Islet precursor cell (in vitro differentiated cells): Measurements from ENCODE around the gene LTK.

ENCODE experiments used
- DNase-seq: peaks from one replicate; pipeline ENCODE4 v3.0.0-alpha.2; 2018

LTK gene

DNA sequence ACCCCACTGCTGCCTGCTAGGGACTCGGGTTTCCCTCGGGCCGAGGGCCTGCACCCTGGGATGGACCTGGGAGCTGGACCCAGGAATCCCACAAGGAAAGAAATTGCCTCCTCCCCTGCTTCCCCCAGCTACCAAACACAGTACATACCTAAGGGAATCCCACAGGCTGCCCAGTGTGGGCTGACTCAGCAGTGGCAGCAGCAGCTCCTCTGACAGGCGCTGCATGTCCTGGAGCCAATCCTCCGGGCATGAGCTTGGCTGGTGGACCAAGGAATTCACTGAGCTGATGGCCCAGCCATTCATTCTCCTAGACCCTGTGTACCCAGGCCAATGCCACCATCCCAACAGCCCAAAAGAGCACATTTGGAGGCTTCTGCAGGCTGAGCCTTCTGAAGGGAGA, 9.5 kb upstream of the LTK start:
- DNase-seq, result no peak

DNA sequence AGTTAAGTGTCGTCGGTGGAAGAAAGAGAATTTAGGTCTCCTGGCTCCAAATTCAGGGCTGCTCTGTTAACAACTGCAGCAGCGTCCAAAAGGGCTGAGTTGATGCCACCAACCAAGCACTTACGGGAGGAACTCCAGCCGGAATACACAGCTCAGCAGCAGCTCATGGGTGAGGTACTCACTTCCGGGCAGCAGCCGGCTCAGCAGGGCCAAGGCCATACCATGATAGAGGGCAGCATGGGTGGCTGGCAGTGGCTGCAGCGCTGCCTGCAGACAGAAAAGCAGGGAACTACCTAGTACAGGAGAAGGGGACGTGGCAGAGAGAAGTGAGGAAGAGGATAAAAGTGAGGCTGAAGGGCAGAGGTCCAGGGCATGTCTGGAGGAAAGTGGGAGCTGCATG, 8.0 kb upstream of the LTK start:
- DNase-seq, result no peak

DNA sequence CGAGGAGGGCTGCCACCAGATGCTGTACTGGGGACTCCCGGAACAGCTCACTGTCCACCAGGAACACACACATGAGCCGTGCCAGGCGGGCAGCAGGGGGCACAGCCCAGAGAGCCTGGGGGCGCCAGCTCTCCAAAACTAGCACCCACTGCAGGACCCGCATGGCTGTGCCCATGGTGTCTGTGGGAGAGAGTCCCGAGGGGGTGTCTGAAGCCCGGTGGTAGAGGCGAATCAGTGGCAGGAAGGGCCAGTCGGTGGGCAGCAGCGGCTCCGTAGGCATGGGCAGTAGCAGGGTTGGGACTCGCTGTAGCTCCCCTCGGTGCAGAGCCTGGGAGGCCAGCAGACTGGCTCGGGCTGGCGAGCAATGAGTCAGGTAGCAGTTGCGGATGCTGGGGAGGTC, 7.0 kb upstream of the LTK start:
- DNase-seq, result no peak

DNA sequence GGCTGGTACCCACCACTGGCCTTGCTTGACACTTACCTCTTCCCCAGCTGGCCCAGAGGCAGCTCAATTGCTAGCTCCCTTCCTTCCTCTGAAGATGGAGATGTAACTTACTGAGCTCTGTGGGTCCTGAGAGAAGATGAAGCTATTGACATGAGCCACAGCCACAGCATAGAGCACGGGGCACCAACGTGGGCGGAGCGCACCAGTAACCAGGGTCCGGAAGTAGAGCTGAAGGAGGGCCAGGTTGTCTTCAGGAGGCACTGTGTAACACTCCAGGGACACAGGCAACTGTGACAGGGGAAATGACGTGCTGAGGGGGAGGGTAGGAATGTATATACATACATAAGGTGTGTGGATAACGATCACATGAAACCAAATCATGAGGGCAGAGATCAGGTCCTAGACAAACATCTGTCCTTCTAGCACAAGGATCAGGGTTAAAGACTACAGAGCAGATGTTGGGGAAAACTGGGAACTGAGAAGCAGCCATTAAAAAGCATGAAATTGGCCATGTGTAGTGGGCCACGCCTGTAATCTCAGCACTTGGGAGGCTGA, 4.3 kb upstream of the LTK start:
- DNase-seq, result no peak

DNA sequence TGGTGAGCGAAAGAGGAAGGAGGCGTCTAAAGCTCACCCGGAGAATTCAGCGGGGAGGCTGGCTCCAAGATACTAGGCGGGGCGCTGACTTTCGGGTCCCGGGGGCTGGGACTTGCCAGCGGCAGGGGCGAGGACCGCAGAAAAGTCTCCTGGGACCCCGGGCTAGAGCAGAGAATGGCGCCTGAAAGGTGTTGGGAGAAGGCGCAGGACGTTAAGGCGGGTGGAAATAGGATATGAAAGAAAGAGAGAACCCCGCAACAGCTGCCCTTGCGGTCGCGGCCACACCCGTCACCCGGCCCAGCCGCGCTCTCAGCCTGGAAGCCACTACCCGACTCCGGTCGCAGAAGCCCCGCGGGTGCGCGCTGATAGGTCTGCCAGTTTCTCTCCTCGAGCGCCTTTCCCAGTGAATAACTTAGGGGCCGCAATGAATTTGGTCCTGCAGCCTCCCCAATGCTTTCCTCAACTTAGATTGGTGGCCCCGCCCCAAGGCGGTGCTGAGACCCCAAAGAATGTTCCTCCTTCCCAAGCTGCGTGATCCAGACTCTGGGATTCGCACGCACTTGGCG, 604 bp downstream of the LTK start:
- peak; percentile 69 for DNase-seq

DNA sequence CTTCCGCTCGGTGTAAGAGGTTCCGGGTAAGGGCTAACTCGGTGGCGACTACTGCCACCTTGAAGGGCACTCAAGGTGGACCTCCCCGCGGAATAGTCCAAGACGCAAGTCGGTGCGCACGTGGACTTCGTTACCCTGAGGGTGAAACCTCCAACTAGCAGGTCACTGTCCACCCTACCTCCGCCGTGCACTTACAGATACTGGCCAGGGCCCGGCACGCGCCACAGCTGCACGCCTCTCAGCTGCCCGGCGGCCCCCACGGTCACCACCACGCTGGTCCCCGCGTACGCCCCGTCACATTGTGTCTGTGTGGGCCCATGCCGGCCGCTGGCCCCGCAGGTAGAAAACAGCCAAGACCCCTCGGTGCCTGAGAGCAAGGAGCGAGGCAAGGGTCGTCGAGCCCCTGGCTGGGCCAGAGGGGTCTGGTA, 1.1 kb downstream of the LTK start:
- DNase-seq, result no peak

DNA sequence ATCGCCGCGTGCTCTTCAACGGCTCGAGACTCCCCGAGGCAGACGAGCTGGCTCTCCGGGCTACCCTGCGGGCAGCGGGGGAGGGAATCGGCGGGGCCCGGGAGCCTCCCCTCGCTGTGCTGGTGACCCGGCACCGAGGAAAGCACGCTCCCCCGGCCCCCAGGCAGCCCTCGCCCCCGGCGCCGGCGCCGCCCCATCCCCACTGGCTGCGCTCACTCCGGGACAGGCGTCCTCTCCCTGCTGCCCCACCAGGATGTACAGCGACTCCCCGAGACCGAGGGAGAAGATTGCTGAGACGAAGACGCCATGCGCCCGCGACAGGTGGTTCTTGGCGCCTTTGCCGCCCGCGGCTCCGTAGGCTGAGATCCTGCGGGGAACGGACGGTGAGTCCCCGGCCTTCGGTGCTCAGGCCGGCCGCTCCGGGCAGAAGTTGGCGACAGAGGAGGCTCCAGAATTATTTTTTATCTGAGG, 1.7 kb downstream of the LTK start:
- no peak for DNase-seq

DNA sequence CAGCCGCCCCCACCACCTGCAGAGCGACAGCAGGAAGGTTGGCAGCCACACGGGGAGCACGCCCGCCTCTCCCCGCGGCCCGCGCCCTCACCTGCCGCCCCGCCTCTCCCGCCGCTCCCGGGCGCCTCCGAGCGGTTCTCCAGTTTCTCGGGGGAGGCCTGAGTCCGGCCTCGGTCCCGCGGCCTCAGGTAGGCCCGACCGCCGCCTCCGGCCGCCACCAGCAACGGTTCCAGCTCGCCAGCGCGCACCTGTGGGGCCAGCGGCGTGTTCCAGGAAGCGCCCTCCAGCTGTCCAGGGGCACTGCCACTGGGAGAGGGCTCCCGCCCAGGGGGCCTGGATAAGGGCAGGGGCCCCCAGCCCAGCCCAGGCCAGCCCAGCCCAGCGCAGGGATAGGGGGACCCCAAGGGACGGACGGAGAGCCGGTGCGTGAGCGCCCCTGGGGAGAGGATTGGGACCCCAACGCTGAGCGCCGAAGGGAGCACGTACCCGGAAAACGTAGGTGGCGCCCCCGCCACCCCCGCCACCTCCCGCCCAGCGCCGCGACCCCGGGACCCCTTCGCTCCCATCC, 2.2 kb downstream of the LTK start:
- no peak for DNase-seq

DNA sequence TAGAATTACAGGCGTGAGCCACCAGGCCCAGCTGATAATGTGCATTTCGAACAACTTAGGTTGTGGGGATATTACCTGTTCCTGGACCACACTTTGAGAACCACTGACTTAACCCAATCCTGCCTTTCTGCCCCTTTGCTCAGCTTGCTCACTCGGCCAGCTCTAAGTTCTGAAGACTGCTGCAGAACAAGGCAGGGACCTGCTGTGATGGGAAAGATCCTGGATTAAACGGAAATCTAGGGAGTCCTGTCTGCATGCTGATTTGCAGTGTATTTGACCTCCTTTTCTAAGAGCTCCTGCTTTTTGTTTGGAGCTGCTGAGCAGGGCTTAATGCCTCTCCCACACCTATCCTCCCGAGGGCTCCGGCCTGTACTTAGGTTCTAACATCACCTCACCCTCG, 2.9 kb downstream of the LTK start:
- no peak for DNase-seq

DNA sequence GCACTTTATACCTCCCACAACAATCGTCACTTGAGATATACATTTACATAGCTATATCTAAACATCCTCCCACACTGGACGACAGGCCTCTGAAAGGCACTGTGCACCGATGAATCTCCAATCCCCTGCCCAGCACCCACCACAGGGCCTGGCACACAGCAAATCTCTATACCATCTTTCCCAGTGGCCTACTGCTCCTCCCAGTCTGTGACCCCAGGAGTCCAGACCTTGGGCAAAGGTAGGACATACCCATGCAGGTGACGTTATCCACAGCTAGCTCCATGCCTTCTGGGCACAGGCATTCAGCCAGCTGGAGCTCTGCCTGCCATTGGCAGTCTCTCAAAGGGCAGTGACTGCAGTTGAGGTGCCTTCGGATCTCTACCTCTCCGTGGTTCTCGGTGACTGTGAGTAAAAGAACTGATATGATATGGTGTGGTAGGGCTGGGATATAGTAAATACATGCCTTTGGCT, 5.8 kb downstream of the LTK start:
- DNase-seq, result no peak

DNA sequence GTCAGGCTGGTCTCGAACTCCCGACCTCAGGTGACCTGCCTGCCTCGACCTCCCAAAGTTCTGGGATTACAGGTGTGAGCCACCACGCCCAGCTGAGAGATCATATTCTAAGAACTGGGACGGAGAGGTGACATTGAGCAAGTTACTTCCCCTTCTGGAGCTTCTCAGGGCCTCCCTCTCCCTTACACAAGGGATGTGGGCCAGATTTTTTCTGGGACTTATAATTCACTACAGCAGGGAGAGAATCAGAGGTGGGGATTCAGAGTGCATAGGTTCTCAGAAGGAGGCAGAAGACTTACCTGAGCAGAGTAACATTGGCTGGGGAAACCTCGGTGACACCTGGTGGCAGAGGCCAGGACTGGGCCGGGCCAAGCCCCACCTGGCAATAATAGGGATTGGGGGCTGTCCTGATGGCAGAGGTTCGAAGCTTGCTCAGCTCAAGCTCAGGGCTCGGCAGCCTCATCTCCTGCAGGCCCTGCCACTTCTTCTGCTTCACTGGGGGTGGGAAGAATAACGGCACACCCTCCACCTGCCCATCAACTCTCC, 6.8 kb downstream of the LTK start:
- no peak for DNase-seq

DNA sequence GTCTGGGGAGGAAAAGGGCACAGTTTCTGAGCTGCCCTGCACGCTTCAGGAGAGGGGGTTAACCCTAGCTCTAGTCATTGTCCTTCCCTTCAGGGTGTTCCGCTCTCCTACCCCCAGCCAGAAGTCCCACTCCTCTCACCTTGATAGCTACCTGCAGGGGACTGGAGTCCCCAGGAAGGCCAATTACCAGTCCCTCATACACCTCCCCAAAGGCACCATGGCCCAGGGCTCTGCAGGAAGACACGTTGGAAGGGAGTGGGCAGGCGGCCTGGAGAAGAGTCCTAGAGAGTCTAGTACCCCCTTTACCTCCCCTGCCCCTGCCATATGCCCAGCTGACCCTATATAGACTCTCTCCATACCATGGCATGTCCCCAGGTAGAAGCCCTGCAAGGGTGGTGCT, 7.9 kb downstream of the LTK start:
- DNase-seq, result no peak

DNA sequence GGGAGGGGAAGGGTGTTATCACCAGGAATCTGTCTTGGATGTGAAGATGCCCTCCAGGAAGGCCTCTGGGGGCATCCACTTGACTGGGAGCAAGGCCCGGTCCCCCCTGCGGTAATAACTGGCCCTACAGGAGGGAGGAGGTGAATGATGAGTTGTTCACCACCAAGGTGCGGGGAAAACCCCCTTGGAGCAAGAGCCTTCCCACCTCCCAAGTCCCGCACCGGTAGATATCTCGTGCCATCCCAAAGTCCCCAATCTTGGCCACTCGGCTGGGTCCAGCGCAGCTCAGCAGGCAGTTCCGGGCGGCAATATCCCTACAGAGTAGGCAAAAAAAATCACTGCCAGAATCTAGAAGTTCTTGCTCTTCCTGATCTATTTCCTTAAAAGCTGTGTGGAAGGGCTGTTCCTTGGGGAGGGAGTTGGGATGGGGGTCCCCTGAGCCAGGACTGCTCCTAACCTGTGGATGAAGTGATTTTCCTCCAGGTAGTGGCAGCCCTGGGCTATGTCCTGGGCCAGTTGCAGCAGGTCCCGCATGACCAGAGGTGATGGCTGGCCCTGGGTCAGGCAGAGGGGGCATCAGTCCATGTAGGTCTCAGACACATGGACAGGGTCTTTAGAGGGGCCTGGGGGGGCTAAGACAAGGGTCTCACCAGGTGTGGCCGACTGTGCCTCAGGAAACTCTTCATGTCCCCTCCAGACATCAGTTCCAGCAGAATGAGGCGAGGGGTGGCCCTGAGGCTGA, 8.7 kb downstream of the LTK start:
- no peak for DNase-seq

DNA sequence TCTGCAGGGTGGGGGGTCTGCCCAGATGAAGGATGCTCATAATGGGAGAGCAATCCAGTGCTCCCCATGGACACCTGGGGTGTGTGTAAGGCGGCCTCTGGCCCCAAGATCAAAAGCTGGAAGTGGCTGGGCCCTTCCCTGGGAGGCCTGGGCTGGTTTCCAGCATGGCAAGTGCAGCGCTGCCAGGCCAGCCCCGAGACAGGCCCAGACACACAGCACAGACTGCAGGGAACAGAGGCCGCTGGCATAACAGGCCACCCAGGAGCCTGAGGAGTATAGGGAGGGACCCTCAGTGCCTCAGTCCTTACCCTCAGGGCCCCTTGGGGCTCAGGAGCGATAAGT, 10.0 kb downstream of the LTK start:
- no peak for DNase-seq

DNA sequence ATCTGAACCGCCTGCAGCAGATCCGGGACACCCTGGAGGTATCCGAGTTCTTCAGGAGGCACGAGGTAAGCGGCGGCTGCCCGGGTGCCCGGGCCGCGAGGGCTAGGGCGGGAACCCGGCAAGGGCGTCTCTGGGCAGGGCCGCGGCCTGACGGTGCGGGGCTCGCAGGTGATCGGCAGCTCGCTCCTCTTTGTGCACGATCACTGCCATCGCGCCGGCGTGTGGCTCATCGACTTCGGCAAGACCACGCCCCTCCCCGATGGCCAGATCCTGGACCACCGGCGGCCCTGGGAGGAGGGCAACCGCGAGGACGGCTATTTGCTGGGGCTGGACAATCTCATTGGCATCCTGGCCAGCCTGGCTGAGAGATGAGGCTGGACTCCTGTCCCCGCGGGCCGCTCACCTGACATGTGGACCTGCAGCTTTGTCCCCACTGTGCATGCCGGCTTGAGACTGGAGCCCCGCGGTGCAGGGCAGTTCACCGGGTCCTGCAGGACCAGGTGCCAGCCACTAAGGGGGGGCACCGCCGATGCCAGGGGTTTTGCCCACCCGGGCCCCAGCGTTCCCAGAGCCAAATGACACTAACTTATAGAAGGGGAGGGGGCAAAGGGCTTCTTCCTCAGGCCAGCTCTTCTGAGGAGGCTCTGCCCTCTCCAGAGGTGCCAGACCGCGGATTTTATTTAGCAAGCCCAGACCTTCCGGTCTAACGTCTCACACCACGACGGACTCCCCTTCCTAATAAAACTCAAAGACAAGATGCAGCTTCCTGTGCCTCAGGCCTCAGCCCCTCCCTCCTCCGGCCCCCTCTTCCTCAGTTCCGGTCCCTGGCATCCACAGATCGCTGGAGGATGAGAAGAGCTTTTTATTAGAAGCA, 10.6 kb downstream of the LTK start:
- DNase-seq, result no peak

DNA sequence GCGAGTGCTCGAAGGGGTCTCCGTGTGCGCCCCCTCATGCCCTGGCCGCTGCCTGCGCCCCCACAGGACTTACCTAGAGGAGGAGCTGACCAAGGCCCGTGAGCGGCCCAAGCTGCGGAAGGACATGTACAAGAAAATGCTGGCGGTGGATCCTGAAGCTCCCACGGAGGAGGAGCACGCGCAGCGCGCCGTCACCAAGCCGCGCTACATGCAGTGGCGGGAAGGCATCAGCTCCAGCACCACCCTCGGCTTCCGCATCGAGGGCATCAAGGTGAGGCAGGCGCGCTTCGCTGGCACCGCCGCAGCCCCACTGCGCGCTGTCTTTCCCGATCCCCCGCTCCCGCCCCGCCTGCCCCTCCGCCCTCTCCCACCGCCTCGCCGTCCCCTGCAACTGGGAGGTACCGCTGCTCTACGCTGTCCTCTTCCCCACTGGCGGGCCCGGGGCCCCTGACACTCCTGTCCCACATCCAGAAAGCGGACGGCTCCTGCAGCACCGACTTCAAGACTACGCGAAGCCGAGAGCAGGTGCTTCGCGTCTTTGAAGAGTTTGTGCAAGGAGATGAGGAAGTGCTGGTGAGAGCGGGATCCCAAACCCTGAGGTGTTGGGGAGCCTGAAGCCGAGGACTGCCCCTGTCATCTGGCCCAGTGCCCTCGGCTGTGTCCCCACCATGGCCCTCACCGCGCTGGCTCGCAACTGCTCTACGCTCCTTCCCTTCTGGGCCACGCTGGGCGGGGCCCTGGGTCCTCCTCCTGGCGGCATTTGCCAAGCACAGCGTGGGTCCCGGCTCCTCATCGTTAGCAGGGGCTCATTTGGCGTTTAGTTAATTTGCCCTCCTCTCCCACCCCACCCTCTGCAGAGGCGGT, 11.5 kb downstream of the LTK start:
- no peak for DNase-seq

DNA sequence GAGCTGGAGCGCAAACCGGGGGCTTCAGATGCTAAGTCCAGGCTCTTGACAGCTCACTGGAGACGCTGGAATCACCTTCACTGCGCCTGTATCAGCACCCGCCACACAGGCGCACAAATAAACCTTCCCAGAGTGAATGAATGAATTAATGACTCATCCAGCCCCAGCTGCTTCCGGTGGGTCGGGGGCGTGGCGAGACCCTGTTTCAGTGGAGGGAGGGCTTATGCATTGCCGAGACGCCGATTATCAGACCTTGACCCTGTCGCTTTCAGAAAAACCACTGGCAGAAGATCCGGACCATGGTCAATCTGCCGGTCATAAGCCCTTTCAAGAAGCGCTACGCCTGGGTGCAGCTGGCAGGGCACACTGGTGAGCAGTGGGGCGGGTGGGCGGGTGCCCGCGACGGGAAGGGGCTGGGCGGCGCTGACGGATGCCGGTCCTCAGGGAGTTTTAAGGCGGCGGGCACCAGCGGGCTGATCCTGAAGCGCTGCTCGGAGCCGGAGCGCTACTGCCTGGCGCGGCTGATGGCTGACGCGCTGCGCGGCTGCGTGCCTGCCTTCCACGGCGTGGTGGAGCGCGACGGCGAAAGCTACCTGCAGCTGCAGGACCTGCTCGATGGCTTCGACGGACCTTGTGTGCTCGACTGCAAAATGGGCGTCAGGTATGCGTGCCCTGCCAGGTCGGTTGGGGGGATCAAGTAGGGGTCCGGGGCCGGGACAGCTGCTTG, 12.3 kb downstream of the LTK start:
- peak; percentile 72 for DNase-seq

DNA sequence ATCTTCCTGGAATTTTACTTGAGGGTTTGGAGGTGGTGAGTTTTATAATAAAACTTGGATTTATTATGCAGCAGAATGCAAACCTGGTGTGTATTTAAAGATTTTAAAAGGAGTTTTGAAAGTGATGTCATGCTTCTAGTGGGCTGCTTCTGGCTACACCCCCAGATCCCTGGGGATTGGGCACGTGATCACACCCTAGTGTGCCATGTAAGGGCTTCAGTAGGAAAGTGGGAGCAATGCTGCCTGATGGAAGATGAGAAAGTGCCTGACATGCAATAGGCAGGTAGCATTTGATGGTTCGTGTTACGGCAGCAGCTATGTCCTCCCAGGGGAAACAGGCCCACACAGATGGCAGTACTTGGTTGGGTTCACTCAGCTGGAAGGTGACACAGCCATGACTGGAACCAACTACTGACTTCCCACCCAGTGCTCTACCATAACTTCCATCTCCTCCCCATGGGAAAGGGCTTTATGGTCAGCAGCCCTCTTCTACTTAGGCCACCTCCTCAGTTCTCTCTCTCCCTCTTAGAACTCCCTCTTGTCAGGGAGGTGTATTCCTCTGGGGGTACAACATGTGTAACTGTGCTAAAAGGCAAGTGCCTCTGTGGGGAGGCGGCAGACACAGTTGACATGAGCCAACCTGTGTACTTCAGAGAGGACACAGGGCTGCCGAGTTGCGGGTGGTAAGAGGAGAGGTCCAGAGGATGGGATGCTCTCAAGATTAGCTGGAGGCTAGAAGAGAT, 14.3 kb downstream of the LTK start:
- DNase-seq, result no peak

DNA sequence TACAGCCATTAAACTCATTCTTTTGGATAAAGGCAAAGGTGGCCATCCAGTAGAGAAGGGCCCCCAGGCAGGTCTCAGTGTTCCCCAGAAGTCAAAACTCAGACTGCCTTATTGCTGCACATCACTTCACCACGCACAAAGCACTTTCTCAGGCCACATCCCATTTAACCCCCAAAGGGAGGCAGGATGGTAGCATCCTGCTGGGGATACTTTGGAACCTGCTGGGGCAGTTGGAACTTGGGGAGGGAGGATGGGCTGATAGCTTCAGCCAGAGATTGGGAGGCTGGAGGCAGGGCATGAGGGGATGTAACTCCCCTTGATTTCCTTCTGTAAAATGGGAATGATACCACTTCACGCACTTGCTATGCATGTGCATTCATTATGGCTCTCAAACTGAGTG, 15.0 kb downstream of the LTK start:
- DNase-seq, result no peak
